Thoracic aorta (tissue), 2 donors: ENCODE results near the gene GRM2. TPM values are rescaled to one million over a fixed set of nuclear protein-coding genes. Genes with fewer than 3 reads are reported as not detected.
"Not testable (repeated sequence)": the region's sequence is repeated elsewhere in the genome, so short reads cannot be mapped to it uniquely, and the experiment has no call there.

Source experiments
- ATAC-seq: fragments of 150-250 bp; one replicate; pipeline ENCODE4 v1.8.0; 2017; ENCODE audit warnings: low read depth; ENCODE audit not compliant: insufficient number of reproducible peaks, low FRiP score
- DNase-seq: peaks from one replicate; pipeline ENCODE4 v3.0.0-alpha.2; 2020; ENCODE audit warnings: low spot score
- H3K27ac ChIP-seq, 2 donors: fragments of 200-600 bp; sonication (generic); 1 replicate in 1 of 2; 2 replicates in 1 of 2; pipeline ENCODE4 v1.5.1; 2016; ENCODE audit warnings: mild to moderate bottlenecking in 2 of 2, moderate library complexity in 2 of 2
- H3K27me3 ChIP-seq: fragments of 200-600 bp; sonication (generic); replicated peaks from 2 replicates; pipeline ENCODE4 v1.6.0; 2016; ENCODE audit warnings: mild to moderate bottlenecking; ENCODE audit not compliant: insufficient read depth
- H3K36me3 ChIP-seq: fragments of 200-600 bp; sonication (generic); one replicate; pipeline ENCODE4 v1.5.1; 2016
- H3K4me1 ChIP-seq, 2 donors: fragments of 200-600 bp; sonication (generic); 1 replicate in 1 of 2; 2 replicates in 1 of 2; pipeline versions ENCODE4 v1.5.1 to v1.6.0; 2016; ENCODE audit warnings: low read depth in 2 of 2, mild to moderate bottlenecking in 1 of 2; ENCODE audit not compliant: control insufficient read depth in 1 of 2
- H3K4me3 ChIP-seq: fragments of 200-600 bp; sonication (generic); 2 replicates; pipeline ENCODE4 v1.5.1; 2016; ENCODE audit warnings: mild to moderate bottlenecking
- H3K9me3 ChIP-seq: fragments of 200-600 bp; sonication (generic); 2 replicates; pipeline ENCODE4 v1.5.1; 2016
- total RNA-seq, 2 donors: library from RNA; depleted of rRNA; stranded (reverse); fragments of >200 nt; gene quantifications; one replicate each; pipeline versions ENCODE4 v1.1.0 to v1.2.3, GENCODE V29; 2016
- TF ChIP-seq, protein P1 (sequence below): fragments of 200-600 bp; sonication (generic); IDR thresholded peaks from one replicate; pipeline ENCODE4 v1.5.1; 2019; ENCODE audit warnings: antibody characterized with exemption

GRM2 gene
- total RNA-seq, 2 donors from 2014 or later, result 0.49 to 0.54 TPM

DNA sequence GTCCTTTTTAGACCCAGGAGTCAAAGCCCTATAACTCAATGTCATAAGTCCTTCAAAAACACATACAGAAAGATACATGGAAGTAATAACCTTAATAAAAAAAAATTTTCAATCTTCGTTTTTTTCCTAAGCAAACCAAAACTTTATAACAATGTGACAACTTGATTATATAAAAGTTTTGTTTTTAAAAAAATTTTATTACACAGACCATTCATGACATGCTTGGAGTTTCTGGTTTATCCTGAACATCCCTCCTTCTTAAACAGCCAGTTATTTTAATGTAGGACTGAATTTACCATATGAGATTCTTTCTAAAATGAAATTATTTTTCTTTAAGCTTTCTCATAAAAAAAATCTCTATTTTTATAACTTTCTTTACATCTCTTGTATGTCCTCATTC is 41.5 kb downstream of the GRM2 start:
- Histone ChIP-seq H3K27me3 (no peaks in the 10 kb centered on the region), H3K27ac (no peak overlapping the region), H3K4me3 (no peak overlapping the region), H3K4me1 (no peaks in the 10 kb centered on the region), H3K9me3 (no peaks in the 10 kb centered on the region), H3K36me3 (no peaks in the 10 kb centered on the region)
- TF ChIP-seq, protein P1, sequence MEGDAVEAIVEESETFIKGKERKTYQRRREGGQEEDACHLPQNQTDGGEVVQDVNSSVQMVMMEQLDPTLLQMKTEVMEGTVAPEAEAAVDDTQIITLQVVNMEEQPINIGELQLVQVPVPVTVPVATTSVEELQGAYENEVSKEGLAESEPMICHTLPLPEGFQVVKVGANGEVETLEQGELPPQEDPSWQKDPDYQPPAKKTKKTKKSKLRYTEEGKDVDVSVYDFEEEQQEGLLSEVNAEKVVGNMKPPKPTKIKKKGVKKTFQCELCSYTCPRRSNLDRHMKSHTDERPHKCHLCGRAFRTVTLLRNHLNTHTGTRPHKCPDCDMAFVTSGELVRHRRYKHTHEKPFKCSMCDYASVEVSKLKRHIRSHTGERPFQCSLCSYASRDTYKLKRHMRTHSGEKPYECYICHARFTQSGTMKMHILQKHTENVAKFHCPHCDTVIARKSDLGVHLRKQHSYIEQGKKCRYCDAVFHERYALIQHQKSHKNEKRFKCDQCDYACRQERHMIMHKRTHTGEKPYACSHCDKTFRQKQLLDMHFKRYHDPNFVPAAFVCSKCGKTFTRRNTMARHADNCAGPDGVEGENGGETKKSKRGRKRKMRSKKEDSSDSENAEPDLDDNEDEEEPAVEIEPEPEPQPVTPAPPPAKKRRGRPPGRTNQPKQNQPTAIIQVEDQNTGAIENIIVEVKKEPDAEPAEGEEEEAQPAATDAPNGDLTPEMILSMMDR, result no peak
- no peak for ATAC-seq
- DNase-seq, result no peak

DNA sequence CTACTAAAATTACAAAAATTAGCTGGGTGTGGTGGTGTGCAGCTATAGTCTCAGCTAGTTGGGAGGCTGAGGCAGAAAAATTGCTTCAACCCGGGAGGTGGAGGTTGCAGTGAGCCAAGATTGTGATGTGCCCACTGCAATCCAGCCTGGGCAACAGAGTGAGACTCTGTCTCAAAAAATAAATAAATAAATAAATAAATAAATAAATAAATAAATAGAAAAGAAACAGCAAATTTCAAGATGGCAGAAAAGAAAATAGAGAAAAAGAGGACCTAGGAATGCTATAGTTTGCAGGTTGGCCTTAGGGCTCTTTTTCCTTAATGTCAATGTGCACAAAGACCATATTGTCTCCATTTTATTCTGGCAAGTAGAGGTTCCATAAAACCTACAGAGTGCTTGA is 44.0 kb downstream of the GRM2 start:
- DNase-seq, result no peak
- no peaks in the 10 kb centered on the region for H3K27me3 ChIP-seq

DNA sequence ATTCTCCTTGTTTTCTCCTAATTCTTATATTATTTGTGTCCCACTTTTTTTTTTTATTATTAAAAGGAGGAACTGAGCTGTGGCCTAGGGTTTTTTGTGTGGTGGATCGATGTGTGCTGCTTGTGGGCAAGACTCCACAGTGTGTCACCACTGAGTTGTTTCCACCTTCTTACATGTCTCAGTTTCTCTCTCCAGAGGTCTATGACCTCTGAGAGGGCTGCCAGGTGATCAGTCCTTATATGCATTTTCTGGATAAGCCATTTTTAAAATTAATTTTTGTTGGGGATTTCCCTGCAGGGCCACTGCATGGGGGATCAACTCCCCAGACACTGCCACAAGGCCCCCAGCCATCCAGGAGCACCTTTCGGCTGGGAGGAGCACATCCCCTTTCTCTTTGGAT is 44.4 kb downstream of the GRM2 start:
- no peak for DNase-seq
- H3K27ac ChIP-seq, result no peak overlapping the region
- H3K36me3 ChIP-seq, result no peaks in the 10 kb centered on the region
- no peaks in the 10 kb centered on the region for H3K4me1 ChIP-seq
- no peaks in the 10 kb centered on the region for H3K27me3 ChIP-seq
- H3K9me3 ChIP-seq, result no peaks in the 10 kb centered on the region
- H3K4me3 ChIP-seq, result no peak overlapping the region
- TF ChIP-seq, protein P1, result no peak
- ATAC-seq, result no peak

More for the DNA sequence above, 44.0 kb downstream of the GRM2 start:
- Histone ChIP-seq H3K36me3 (no peaks in the 10 kb centered on the region), H3K27ac (no peak overlapping the region), H3K4me1 (no peaks in the 10 kb centered on the region), H3K9me3 (no peaks in the 10 kb centered on the region), H3K4me3 (no peak overlapping the region)
- no peak for ATAC-seq
- TF ChIP-seq, protein P1, result no peak

DNA sequence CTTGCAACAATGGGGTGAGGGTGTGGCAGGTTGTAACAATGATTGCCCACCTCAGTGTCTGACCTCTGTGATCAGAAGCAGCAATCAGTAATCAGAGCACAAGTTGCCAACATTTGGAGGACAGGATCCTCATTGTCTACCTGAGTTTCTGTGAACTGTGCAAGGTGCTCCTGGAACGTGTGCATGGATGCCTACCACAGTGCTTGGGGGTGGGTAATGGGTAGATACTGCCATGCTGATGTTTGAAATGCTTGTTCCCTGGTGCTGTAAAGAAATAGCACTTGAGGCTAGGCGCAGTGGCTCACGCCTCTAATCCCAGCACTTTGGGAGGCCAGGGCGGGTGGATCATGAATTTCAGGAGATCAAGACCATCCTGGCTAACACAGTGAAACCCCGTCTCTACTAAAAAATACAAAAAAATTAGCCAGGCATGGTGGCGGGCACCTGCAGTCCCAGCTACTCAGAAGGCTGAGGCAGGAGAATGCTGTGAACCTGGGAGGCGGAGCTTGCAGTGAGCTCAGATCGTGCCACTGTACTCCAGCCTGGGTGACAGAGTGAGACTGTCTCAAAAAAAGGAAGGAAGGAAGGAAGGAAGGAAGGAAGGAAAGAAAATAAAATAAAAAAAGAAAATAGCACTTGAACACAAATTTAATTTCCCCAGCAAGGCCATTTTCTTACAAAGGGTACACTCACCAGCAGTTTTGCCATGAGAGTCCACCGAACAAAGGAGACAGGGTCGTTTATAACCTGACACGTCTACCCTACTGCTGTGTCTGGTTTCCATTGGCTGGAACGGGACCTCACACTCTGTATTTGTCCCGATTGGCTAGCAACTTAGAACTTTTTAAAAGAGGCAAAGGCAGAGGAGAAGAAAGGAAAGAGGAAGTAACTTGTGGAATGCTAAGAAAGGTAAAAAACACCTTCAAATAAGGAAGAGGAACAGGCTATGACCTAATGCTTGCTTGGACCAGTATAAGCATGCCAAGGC is 47.2 kb downstream of the GRM2 start:
- H3K27me3 ChIP-seq, H3K4me1 ChIP-seq, DNase-seq, H3K9me3 ChIP-seq, H3K27ac ChIP-seq, H3K36me3 ChIP-seq, ATAC-seq, H3K4me3 ChIP-seq: not testable (repeated sequence)

DNA sequence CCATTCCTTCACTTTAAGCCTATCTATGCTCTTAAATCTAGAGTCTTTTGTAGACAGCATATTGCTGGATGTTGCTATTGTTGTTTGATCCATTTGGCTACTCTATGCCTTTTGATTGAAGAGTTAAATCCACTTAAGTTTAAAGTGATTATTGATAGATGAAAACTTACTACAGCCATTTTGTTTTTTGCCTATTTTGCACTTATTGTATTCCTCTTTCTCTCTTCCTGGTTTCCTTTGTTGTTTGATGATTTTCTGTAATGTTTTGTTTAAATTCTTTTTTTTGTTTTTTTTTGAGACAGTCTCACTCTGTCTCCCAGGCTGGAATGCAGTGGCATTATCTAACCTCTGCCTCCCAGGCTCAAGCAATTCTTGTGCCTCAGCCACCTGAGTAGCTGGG is 52.3 kb downstream of the GRM2 start:
- no peaks in the 10 kb centered on the region for H3K36me3 ChIP-seq
- H3K4me1 ChIP-seq, result no peaks in the 10 kb centered on the region
- no peak overlapping the region for H3K4me3 ChIP-seq
- no peaks in the 10 kb centered on the region for H3K27me3 ChIP-seq
- H3K9me3 ChIP-seq, result peaks cover 12% of the 10 kb centered on the region
- ATAC-seq, result no peak
- DNase-seq, result no peak
- TF ChIP-seq, protein P1, result no peak
- no peak overlapping the region for H3K27ac ChIP-seq

Other genes starting within 250 kb of the GRM2 start
- gene DCAF1, start 207.1 kb upstream of the GRM2 start, total RNA-seq, result 10 to 100 TPM; 12.6 to 28.8 TPM
- 10 to 100 TPM; 41.8 to 42.2 TPM for gene RAD54L2, start 168.3 kb upstream of the GRM2 start, total RNA-seq
- gene TEX264, start 35.8 kb upstream of the GRM2 start, total RNA-seq, result 10 to 100 TPM; 27.3 to 50.9 TPM
- not detected for gene IQCF6, start 72.2 kb downstream of the GRM2 start, total RNA-seq
- gene IQCF2, start 154.5 kb downstream of the GRM2 start, total RNA-seq, result not detected
- gene IQCF5, start 168.5 kb downstream of the GRM2 start, total RNA-seq, result not detected
- not detected for gene IQCF1, start 196.3 kb downstream of the GRM2 start, total RNA-seq
- gene RRP9, start 234.8 kb downstream of the GRM2 start, total RNA-seq, result 10 to 100 TPM in 1 of 2 donors, 1 to 10 TPM in 1; 7.7 to 21.8 TPM
- 10 to 100 TPM; 10.9 to 21.4 TPM for gene PARP3, start 235.3 kb downstream of the GRM2 start, total RNA-seq
- not detected for gene GPR62, start 248.3 kb downstream of the GRM2 start, total RNA-seq